Testis (tissue), 3 donors: Measurements from ENCODE around the gene IARS2. TPM values are rescaled to one million over a fixed set of nuclear protein-coding genes. Genes with fewer than 3 reads are reported as not detected.
"Not testable (repeated sequence)": the region's sequence is repeated elsewhere in the genome, so short reads cannot be mapped to it uniquely, and the experiment has no call there.

ENCODE experiments used
- DNase-seq: peaks from one replicate; pipeline ENCODE4 v3.0.0-alpha.2; 2019
- H3K27ac ChIP-seq, 2 donors: fragments of 200-600 bp; sonication (generic); one replicate each; pipeline ENCODE4 v1.5.1; 2019
- H3K27me3 ChIP-seq: fragments of 200-600 bp; sonication (generic); one replicate; pipeline ENCODE4 v1.5.1; 2019
- H3K36me3 ChIP-seq: fragments of 200-600 bp; sonication (generic); one replicate; pipeline ENCODE4 v1.5.1; 2017; ENCODE audit warnings: low read depth; ENCODE audit errors: missing control alignments
- H3K4me1 ChIP-seq: fragments of 200-600 bp; sonication (generic); one replicate; pipeline ENCODE4 v1.5.1; 2019
- H3K4me3 ChIP-seq, 2 donors: fragments of 200-600 bp; sonication (generic); one replicate each; pipeline ENCODE4 v1.5.1; 2017 to 2019
- H3K9me3 ChIP-seq: fragments of 200-600 bp; sonication (generic); one replicate; pipeline ENCODE4 v1.5.1; 2017
- POLR2A ChIP-seq: fragments of 450-650 bp; IDR thresholded peaks from one replicate; pipeline ENCODE4 v1.6.1; 2017; ENCODE audit warnings: antibody characterized with exemption, mild to moderate bottlenecking, moderate library complexity
- WGBS, 2 donors: methylation state at CpG; one replicate each; pipeline ENCODE4 v1.1.5; 2018; 5-methylcytosine and 5-hydroxymethylcytosine counted together
- intact Hi-C: fragments of 100-400 bp; cut with DNase I; formaldehyde crosslinking; loops from one replicate; pipeline ENCODE4 v1.15.1; 2023; ENCODE audit warnings: low total_unique reads
- polyA plus RNA-seq: library from polyadenylated mRNA; stranded (reverse); fragments of 350-450 nt; fragmentation: Illumina TruSeq; extraction: RNeasy Lipid Tissue Mini Kit (QIAGEN cat#74804); gene quantifications from one replicate; pipeline ENCODE4 v1.2.3, GENCODE V29; 2014; ENCODE audit warnings: low read depth, low replicate concordance; ENCODE audit not compliant: insufficient read depth
- total RNA-seq, 2 donors: library from RNA; depleted of rRNA; stranded (reverse); fragments of >200 nt; gene quantifications; one replicate each; pipeline ENCODE4 v1.2.3, GENCODE V29; 2016
- TF ChIP-seq, protein P1 (sequence below), 3 experiments: fragments of 450-650 bp in 2 of 3; fragments of 200-600 bp in 1 of 3; sonication (generic) in 1 of 3; IDR thresholded peaks; one replicate each; pipeline ENCODE4 v1.5.1; 2016 to 2019; ENCODE audit warnings: antibody characterized with exemption in 3 of 3, mild to moderate bottlenecking in 2 of 3, moderate library complexity in 1 of 3

IARS2 gene
- total and polyA plus RNA-seq, 3 donors from 2014 or later: 57.6 to 62.9 (median 62.0) TPM

GRCh38 chr1:220153147-220153546 lies 59.2 kb downstream of the IARS2 start:
- no peak for DNase-seq
- no peaks in the 10 kb centered on the region for H3K36me3 ChIP-seq
- H3K27me3 ChIP-seq: no peaks in the 10 kb centered on the region
- TF ChIP-seq, protein P1, sequence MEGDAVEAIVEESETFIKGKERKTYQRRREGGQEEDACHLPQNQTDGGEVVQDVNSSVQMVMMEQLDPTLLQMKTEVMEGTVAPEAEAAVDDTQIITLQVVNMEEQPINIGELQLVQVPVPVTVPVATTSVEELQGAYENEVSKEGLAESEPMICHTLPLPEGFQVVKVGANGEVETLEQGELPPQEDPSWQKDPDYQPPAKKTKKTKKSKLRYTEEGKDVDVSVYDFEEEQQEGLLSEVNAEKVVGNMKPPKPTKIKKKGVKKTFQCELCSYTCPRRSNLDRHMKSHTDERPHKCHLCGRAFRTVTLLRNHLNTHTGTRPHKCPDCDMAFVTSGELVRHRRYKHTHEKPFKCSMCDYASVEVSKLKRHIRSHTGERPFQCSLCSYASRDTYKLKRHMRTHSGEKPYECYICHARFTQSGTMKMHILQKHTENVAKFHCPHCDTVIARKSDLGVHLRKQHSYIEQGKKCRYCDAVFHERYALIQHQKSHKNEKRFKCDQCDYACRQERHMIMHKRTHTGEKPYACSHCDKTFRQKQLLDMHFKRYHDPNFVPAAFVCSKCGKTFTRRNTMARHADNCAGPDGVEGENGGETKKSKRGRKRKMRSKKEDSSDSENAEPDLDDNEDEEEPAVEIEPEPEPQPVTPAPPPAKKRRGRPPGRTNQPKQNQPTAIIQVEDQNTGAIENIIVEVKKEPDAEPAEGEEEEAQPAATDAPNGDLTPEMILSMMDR (IDR thresholded peaks at IDR 0.05): no peak
- TF ChIP-seq POLR2A: no peak
- no peak overlapping the region for H3K27ac ChIP-seq
- intact Hi-C loops: no loop called here
- H3K9me3 ChIP-seq: no peaks in the 10 kb centered on the region
- peaks cover 3% of the 10 kb centered on the region for H3K4me1 ChIP-seq
- no peak overlapping the region for H3K4me3 ChIP-seq

GRCh38 chr1:220156620-220157146 lies 62.8 kb downstream of the IARS2 start:
- Histone ChIP-seq H3K9me3 (no peaks in the 10 kb centered on the region), H3K27me3 (no peaks in the 10 kb centered on the region), H3K36me3 (no peaks in the 10 kb centered on the region), H3K4me3 (no peak overlapping the region), H3K4me1 (no peaks in the 10 kb centered on the region), H3K27ac (no peak overlapping the region)
- no peak for DNase-seq
- 95 to 96% methylated on average over 4 of the region's 4 CpGs for WGBS, 2 donors
- TF ChIP-seq POLR2A: no peak
- TF ChIP-seq, protein P1 (IDR thresholded peaks at IDR 0.05): no peak
- intact Hi-C loops: no loop called here

- no peaks in the 10 kb centered on the region for H3K27me3 ChIP-seq
- no peaks in the 10 kb centered on the region for H3K36me3 ChIP-seq
- no peak for TF ChIP-seq POLR2A
- TF ChIP-seq, protein P1 (IDR thresholded peaks at IDR 0.05): no peak
- intact Hi-C loops: no loop called here
- H3K4me3 ChIP-seq: no peak overlapping the region
- WGBS, 2 donors: 74 to 85% methylated on average over 2 of the region's 2 CpGs
- DNase-seq: no peak
- H3K9me3 ChIP-seq: no peaks in the 10 kb centered on the region
- H3K27ac ChIP-seq: no peak overlapping the region
- no peaks in the 10 kb centered on the region for H3K4me1 ChIP-seq
Measured at GRCh38 chr1:220157738-220158137, 63.8 kb downstream of the IARS2 start.

- H3K9me3 ChIP-seq, H3K4me3 ChIP-seq, H3K27ac ChIP-seq, DNase-seq, intact Hi-C loops, H3K27me3 ChIP-seq, H3K4me1 ChIP-seq, H3K36me3 ChIP-seq: not testable (repeated sequence)
- 89 to 97% methylated on average over 6 to 7 of the region's 7 CpGs for WGBS, 2 donors
Measured at GRCh38 chr1:220158530-220158929, 64.6 kb downstream of the IARS2 start.

GRCh38 chr1:220159041-220159440 lies 65.1 kb downstream of the IARS2 start:
- no peak overlapping the region for H3K4me3 ChIP-seq

More at GRCh38 chr1:220159041-220159440, 65.1 kb downstream of the IARS2 start:
- TF ChIP-seq, protein P1 (IDR thresholded peaks at IDR 0.05): no peak
- TF ChIP-seq POLR2A: no peak
- DNase-seq: no peak
- no peaks in the 10 kb centered on the region for H3K9me3 ChIP-seq
- no peaks in the 10 kb centered on the region for H3K36me3 ChIP-seq
- H3K27me3 ChIP-seq: no peaks in the 10 kb centered on the region
- H3K4me1 ChIP-seq: no peaks in the 10 kb centered on the region
- no peak overlapping the region for H3K27ac ChIP-seq
- WGBS, 2 donors: 92 to 97% methylated on average over 3 of the region's 3 CpGs
- intact Hi-C loops: no loop called here
